Breast epithelium (tissue), 3 donors: ENCODE results near the gene CD53.

ENCODE experiments used
- CTCF ChIP-seq, 3 donors: fragments of 450-650 bp; IDR thresholded peaks; one replicate each; pipeline ENCODE4 v1.5.1; 2016 to 2017; ENCODE audit warnings: antibody characterized with exemption in 3 of 3, mild to moderate bottlenecking in 3 of 3, moderate library complexity in 3 of 3
- POLR2A ChIP-seq: fragments of 450-650 bp; IDR thresholded peaks from one replicate; pipeline ENCODE4 v1.6.1; 2016; ENCODE audit warnings: antibody characterized with exemption, mild to moderate bottlenecking, moderate library complexity

- TF ChIP-seq CTCF (IDR thresholded peaks at IDR 0.05) (no peak), POLR2A (no peak)
Measured at GRCh38 chr1:110945626-110946025, 72.7 kb downstream of the CD53 start.
